Naive thymus-derived CD4-positive, alpha-beta T cell (primary cell): Measurements from ENCODE around the gene SRP54. TPM values are rescaled to one million over a fixed set of nuclear protein-coding genes. Genes with fewer than 3 reads are reported as not detected.
A peak's percentile ranks its signal among the peaks of the same experiment; 100 is the strongest.
"Not testable (repeated sequence)": the region's sequence is repeated elsewhere in the genome, so short reads cannot be mapped to it uniquely, and the experiment has no call there.

ENCODE experiments used
- ATAC-seq: fragments of 150-1000 bp; cut with Tn5 transposase; 2 replicates; pipeline ENCODE4 v1.10.0; 2021; ENCODE audit warnings: mild to moderate bottlenecking, moderate library complexity
- CTCF ChIA-PET: fragments of 350-600 bp; sonication (Branson Sonifier 250); formaldehyde crosslinking; loops from one replicate; lab custom pipeline; 2021; ENCODE audit warnings: antibody characterized with exemption; lab: Charles Lee
- POLR2A ChIA-PET: fragments of 350-600 bp; sonication (Branson Sonifier 250); formaldehyde crosslinking; loops from one replicate; lab custom pipeline; 2021; ENCODE audit warnings: antibody characterized with exemption, inconsistent platforms; lab: Charles Lee
- DNase-seq, 9 donors: peaks; one replicate each; pipeline versions ENCODE4 v3.0.0 to v3.0.0-alpha.2; 2020 to 2022; ENCODE audit warnings: mixed read lengths in 1 of 9
- H3K27ac ChIP-seq: one replicate; pipeline ENCODE4 v1.7.0; 2013; ENCODE audit warnings: mild to moderate bottlenecking, low read depth, low read length, moderate library complexity
- H3K27me3 ChIP-seq, 2 donors: one replicate each; pipeline ENCODE4 v1.7.0; 2013; ENCODE audit warnings: low read length in 2 of 2, mild to moderate bottlenecking in 2 of 2, moderate library complexity in 2 of 2; ENCODE audit not compliant: control insufficient read depth in 2 of 2, insufficient read depth in 2 of 2
- H3K36me3 ChIP-seq, 3 experiments: 1 replicate in 2 of 3; 2 replicates in 1 of 3; pipeline ENCODE4 v1.7.0; 2013; ENCODE audit warnings: low read length in 3 of 3, mild to moderate bottlenecking in 3 of 3, moderate library complexity in 1 of 3; ENCODE audit not compliant: insufficient read depth in 3 of 3, control insufficient read depth in 2 of 3
- H3K4me1 ChIP-seq, 2 donors: one replicate each; pipeline ENCODE4 v1.7.0; 2013; ENCODE audit warnings: low read length in 2 of 2, mild to moderate bottlenecking in 2 of 2, moderate library complexity in 1 of 2; ENCODE audit not compliant: control insufficient read depth in 2 of 2, insufficient read depth in 2 of 2
- H3K4me3 ChIP-seq: 2 replicates; pipeline ENCODE4 v1.7.0; 2013; ENCODE audit warnings: mild to moderate bottlenecking, low read length
- H3K9me3 ChIP-seq, 3 experiments: 1 replicate in 2 of 3; 2 replicates in 1 of 3; pipeline ENCODE4 v1.7.0; 2013; ENCODE audit warnings: low read length in 3 of 3; ENCODE audit not compliant: control insufficient read depth in 2 of 3
- H3K27ac Mint-ChIP-seq, 9 donors: one replicate each; pipeline ENCODE4 v1.8.0; 2020 to 2022; ENCODE audit warnings: mixed read lengths in 9 of 9, mild to moderate bottlenecking in 8 of 9, moderate library complexity in 5 of 9, inconsistent platforms in 2 of 9
- H3K27me3 Mint-ChIP-seq, 5 donors: one replicate each; pipeline ENCODE4 v1.8.0; 2021 to 2022; ENCODE audit warnings: mixed read lengths in 5 of 5, mild to moderate bottlenecking in 1 of 5
- H3K36me3 Mint-ChIP-seq, 5 donors: one replicate each; pipeline ENCODE4 v1.8.0; 2020 to 2022; ENCODE audit warnings: mixed read lengths in 5 of 5, mild to moderate bottlenecking in 3 of 5, inconsistent platforms in 1 of 5
- H3K4me1 Mint-ChIP-seq, 7 donors: one replicate each; pipeline ENCODE4 v1.8.0; 2020 to 2022; ENCODE audit warnings: mixed read lengths in 7 of 7, mild to moderate bottlenecking in 3 of 7, inconsistent platforms in 1 of 7
- H3K4me3 Mint-ChIP-seq, 10 donors: one replicate each; pipeline ENCODE4 v1.8.0; 2020 to 2022; ENCODE audit warnings: mild to moderate bottlenecking in 10 of 10, mixed read lengths in 10 of 10, moderate library complexity in 6 of 10, inconsistent platforms in 2 of 10
- H3K9me3 Mint-ChIP-seq, 11 donors: one replicate each; pipeline ENCODE4 v1.8.0; 2020 to 2022; ENCODE audit warnings: mixed read lengths in 11 of 11, mild to moderate bottlenecking in 4 of 11, inconsistent platforms in 1 of 11, moderate library complexity in 1 of 11
- intact Hi-C, 2 donors: fragments of 100-400 bp; cut with micrococcal nuclease; formaldehyde crosslinking; loops; one replicate each; pipeline ENCODE4 v1.15.1; 2023
- polyA plus RNA-seq, 2 donors: library from polyadenylated mRNA; unstranded; fragments of 300-500 nt; fragmentation: Illumina TruSeq; gene quantifications; one replicate each; pipeline ENCODE4 v1.2.3, GENCODE V29; 2021
- total RNA-seq, 6 experiments: library from RNA in 5 of 6; stranded (reverse) in 5 of 6; gene quantifications; 1 replicate in 5 of 6; 2 replicates in 1 of 6; pipeline ENCODE4 v1.2.3 and lab custom pipeline; 2021 to 2026

The SRP54 gene
- total and polyA plus RNA-seq, 7 experiments from 2014 or later, result 34.2 to 61.4 (median 40.0) TPM

GRCh38 chr14:35034440-35034833 is 51.6 kb downstream of the SRP54 start:
- POLR2A ChIA-PET, result no interaction called here
- CTCF ChIA-PET, result no interaction called here
- no peak overlapping the region for H3K4me3 Mint-ChIP-seq

GRCh38 chr14:35034944-35035554 is 52.3 kb downstream of the SRP54 start:
- peaks cover 0 to 11% (median 0%) of the 10 kb centered on the region in 3 experiments for H3K9me3 ChIP-seq
- DNase-seq, intact Hi-C loops, CTCF ChIA-PET, H3K27ac Mint-ChIP-seq, H3K27me3 Mint-ChIP-seq, H3K4me1 ChIP-seq, ATAC-seq, H3K4me1 Mint-ChIP-seq, POLR2A ChIA-PET, H3K27me3 ChIP-seq, H3K4me3 ChIP-seq, H3K27ac ChIP-seq: not testable (repeated sequence)
- H3K36me3 ChIP-seq, result peaks cover 0 to 17% (median 2%) of the 10 kb centered on the region in 3 experiments
- peak overlapping the region in 1 of 10 donors; percentile 11 for H3K4me3 Mint-ChIP-seq
- peaks cover 0 to 32% (median 19%) of the 10 kb centered on the region in 11 donors for H3K9me3 Mint-ChIP-seq
- peaks cover 6 to 37% (median 21%) of the 10 kb centered on the region in 5 donors for H3K36me3 Mint-ChIP-seq

More at GRCh38 chr14:35034440-35034833, 51.6 kb downstream of the SRP54 start:
- Histone ChIP-seq H3K27ac (no peak overlapping the region), H3K9me3 (peaks cover 0 to 11% (median 0%) of the 10 kb centered on the region in 3 experiments), H3K27me3 (no peaks in the 10 kb centered on the region), H3K36me3 (peaks cover under 1 to 22% (median 2%) of the 10 kb centered on the region in 3 experiments), H3K4me1 (no peaks in the 10 kb centered on the region), H3K4me3 (no peak overlapping the region)
- H3K27ac Mint-ChIP-seq, result no peak overlapping the region
- DNase-seq, result no peak
- H3K4me1 Mint-ChIP-seq, result no peaks in the 10 kb centered on the region
- no peak for ATAC-seq
- peaks cover 6 to 37% (median 22%) of the 10 kb centered on the region in 5 donors for H3K36me3 Mint-ChIP-seq
- H3K27me3 Mint-ChIP-seq, result no peaks in the 10 kb centered on the region
- peaks cover 0 to 32% (median 19%) of the 10 kb centered on the region in 11 donors for H3K9me3 Mint-ChIP-seq
- intact Hi-C loops, result no loop called here

GRCh38 chr14:35038312-35038711 is 55.5 kb downstream of the SRP54 start:
- H3K36me3 ChIP-seq, H3K27ac ChIP-seq, H3K4me3 ChIP-seq, ATAC-seq, H3K27ac Mint-ChIP-seq, H3K4me3 Mint-ChIP-seq, H3K27me3 ChIP-seq, DNase-seq, H3K27me3 Mint-ChIP-seq, H3K4me1 ChIP-seq, CTCF ChIA-PET, H3K4me1 Mint-ChIP-seq: not testable (repeated sequence)
- intact Hi-C loops, result loop anchor here in 1 of 2 donors (1.0 kb wide), 1 partner anchor 8 kb away; the partner anchor contains the start of gene FAM177A1
- Mint-ChIP-seq H3K9me3 (peaks cover 0 to 27% (median 18%) of the 10 kb centered on the region in 11 donors), H3K36me3 (peaks cover 5 to 25% (median 18%) of the 10 kb centered on the region in 5 donors)
- POLR2A ChIA-PET, result interaction anchor here (0.7 kb wide), 1 partner anchor 72 kb away, joined by 3 read pairs; no protein-coding TSS in a partner anchor
- H3K9me3 ChIP-seq, result peaks cover 0 to 11% (median 0%) of the 10 kb centered on the region in 3 experiments

GRCh38 chr14:35042632-35043031 is 59.8 kb downstream of the SRP54 start:
- H3K9me3 Mint-ChIP-seq, result no peaks in the 10 kb centered on the region
- DNase-seq (no peak), ATAC-seq (no peak)
- no peak overlapping the region for H3K4me3 Mint-ChIP-seq
- ChIA-PET POLR2A (interaction anchor here (0.6 to 1.8 kb wide), 3 partner anchors 60 to 363 kb away, joined by 3 to 7 read pairs (median 3); partner anchors contain the start of gene SRP54), CTCF (no interaction called here)
- no peak overlapping the region for H3K4me3 ChIP-seq
- peaks cover 6 to 17% of the 10 kb centered on the region in 2 donors for H3K4me1 ChIP-seq
- no peaks in the 10 kb centered on the region for H3K9me3 ChIP-seq
- no peaks in the 10 kb centered on the region for H3K36me3 Mint-ChIP-seq
- H3K4me1 Mint-ChIP-seq, result peaks cover 8 to 25% (median 18%) of the 10 kb centered on the region in 7 donors
- no peaks in the 10 kb centered on the region for H3K27me3 ChIP-seq
- H3K27ac ChIP-seq, result no peak overlapping the region
- H3K36me3 ChIP-seq, result no peaks in the 10 kb centered on the region
- no peaks in the 10 kb centered on the region for H3K27me3 Mint-ChIP-seq
- peak overlapping the region in 7 of 9 donors; percentile 4 to 86 (median 40) for H3K27ac Mint-ChIP-seq
- intact Hi-C loops, result no loop called here

- ChIA-PET CTCF (no interaction called here), POLR2A (interaction anchor here (0.6 to 1.8 kb wide), 4 partner anchors 60 to 363 kb away, joined by 3 to 7 read pairs (median 3); partner anchors contain the start of genes NFKBIA and SRP54)
- Mint-ChIP-seq H3K36me3 (peaks cover 0 to 1% (median 0%) of the 10 kb centered on the region in 5 donors), H3K27me3 (no peaks in the 10 kb centered on the region), H3K27ac (peak overlapping the region in 7 of 9 donors; percentile 4 to 86 (median 40)), H3K9me3 (no peaks in the 10 kb centered on the region), H3K4me3 (no peak overlapping the region), H3K4me1 (peaks cover 8 to 29% (median 22%) of the 10 kb centered on the region in 7 donors)
- intact Hi-C loops, result no loop called here
- peaks cover 10 to 19% of the 10 kb centered on the region in 2 donors for H3K4me1 ChIP-seq
- ATAC-seq (no peak), DNase-seq (no peak)
- no peaks in the 10 kb centered on the region for H3K27me3 ChIP-seq
- no peaks in the 10 kb centered on the region for H3K9me3 ChIP-seq
- no peak overlapping the region for H3K4me3 ChIP-seq
- H3K36me3 ChIP-seq, result no peaks in the 10 kb centered on the region
- no peak overlapping the region for H3K27ac ChIP-seq
Measured at GRCh38 chr14:35043046-35043445, 60.3 kb downstream of the SRP54 start.

- POLR2A ChIA-PET, result interaction anchor here (0.6 to 3.2 kb wide), 18 partner anchors 8 to 764 kb away, joined by 3 to 44 read pairs (median 4); partner anchors contain the start of genes BAZ1A, NFKBIA, PPP2R3C and PRORP
- H3K4me3 Mint-ChIP-seq, result peak overlapping the region; percentile 88 to 99 (median 93)
Measured at GRCh38 chr14:35044939-35045797, 62.4 kb downstream of the SRP54 start.

More at GRCh38 chr14:35044939-35045797, 62.4 kb downstream of the SRP54 start:
- H3K4me1 Mint-ChIP-seq, result peaks cover 10 to 36% (median 33%) of the 10 kb centered on the region in 7 donors
- DNase-seq (peak in 1 of 9 donors; percentile 84), ATAC-seq (peak; percentile 21)
- H3K9me3 Mint-ChIP-seq, result no peaks in the 10 kb centered on the region
- intact Hi-C loops, result loop anchor here (5.0 kb wide), 4 partner anchors 37 to 782 kb away; partner anchors contain the start of genes BRMS1L (in 1 of the 2), EAPP (in 1 of the 2) and RALGAPA1 (in 1 of the 2)
- Histone ChIP-seq H3K36me3 (no peaks in the 10 kb centered on the region), H3K27me3 (no peaks in the 10 kb centered on the region), H3K9me3 (no peaks in the 10 kb centered on the region), H3K27ac (peak overlapping the region; percentile 99), H3K4me1 (peaks cover 11 to 19% of the 10 kb centered on the region in 2 donors), H3K4me3 (peak overlapping the region; percentile 80)
- peaks cover 0 to 3% (median 0%) of the 10 kb centered on the region in 5 donors for H3K36me3 Mint-ChIP-seq
- CTCF ChIA-PET, result no interaction called here
- H3K27ac Mint-ChIP-seq, result peak overlapping the region; percentile 96 to 100 (median 99)
- H3K27me3 Mint-ChIP-seq, result no peaks in the 10 kb centered on the region
